ENCODE data around the gene GJC1.

Gene GJC1

GRCh38 chr17:44829523-44830358 is at the start of gene GJC1:
TSS of gene GJC1 (minus strand) at chr17:44830287. CDS start at chr17:44805817, 24,470 bp downstream.
- FAIRE-seq, result no peak

GRCh38 chr17:44879376-44879775 is 49.3 kb upstream of the GJC1 start:
- FAIRE-seq, result no peak

GRCh38 chr17:44878627-44879221 is 48.6 kb upstream of the GJC1 start:
- FAIRE-seq, result no peak

GRCh38 chr17:44877121-44877520 is 47.0 kb upstream of the GJC1 start:
- FAIRE-seq, result no peak

- FAIRE-seq, result no peak
Measured at GRCh38 chr17:44875761-44876160, 45.7 kb upstream of the GJC1 start.

GRCh38 chr17:44872131-44872768 is 42.2 kb upstream of the GJC1 start:
- FAIRE-seq, result no peak

GRCh38 chr17:44871556-44871955 is 41.5 kb upstream of the GJC1 start:
- FAIRE-seq, result no peak

- no peak for FAIRE-seq
Measured at GRCh38 chr17:44867841-44868240, 37.8 kb upstream of the GJC1 start.

- no peak for FAIRE-seq
Measured at GRCh38 chr17:44865931-44866330, 35.8 kb upstream of the GJC1 start.

GRCh38 chr17:44865231-44865660 is 35.2 kb upstream of the GJC1 start:
- FAIRE-seq, result no peak

- FAIRE-seq, result no peak
Measured at GRCh38 chr17:44864831-44865230, 34.7 kb upstream of the GJC1 start.

- no peak for FAIRE-seq
Measured at GRCh38 chr17:44863061-44863918, 33.2 kb upstream of the GJC1 start.

- no peak for FAIRE-seq
Measured at GRCh38 chr17:44862278-44862914, 32.3 kb upstream of the GJC1 start.

- no peak for FAIRE-seq
Measured at GRCh38 chr17:44859701-44860100, 29.6 kb upstream of the GJC1 start.

GRCh38 chr17:44854192-44854591 is 24.1 kb upstream of the GJC1 start:
- FAIRE-seq, result no peak

GRCh38 chr17:44850612-44851011 is 20.5 kb upstream of the GJC1 start:
- FAIRE-seq, result no peak

- no peak for FAIRE-seq
Measured at GRCh38 chr17:44850025-44850424, 19.9 kb upstream of the GJC1 start.

GRCh38 chr17:44848961-44849489 is 18.9 kb upstream of the GJC1 start:
- FAIRE-seq, result no peak

GRCh38 chr17:44848257-44848795 is 18.2 kb upstream of the GJC1 start:
- no peak for FAIRE-seq

- FAIRE-seq, result no peak
Measured at GRCh38 chr17:44847586-44847985, 17.5 kb upstream of the GJC1 start, which contains the start of gene HIGD1B. TSS of gene HIGD1B (plus strand) at chr17:44847883. CDS start at chr17:44848153, 270 bp downstream.

GRCh38 chr17:44846206-44846605 is 16.1 kb upstream of the GJC1 start:
- FAIRE-seq, result no peak

GRCh38 chr17:44844390-44844830 is 14.3 kb upstream of the GJC1 start:
- no peak for FAIRE-seq

Measured in colon (tissue), 2 donors.